Mesendoderm (in vitro differentiated cells): ENCODE data around the gene RCAN3.

Source experiments
- DNase-seq: peaks from one replicate; pipeline ENCODE4 v3.0.0; 2013
- H2AK5ac ChIP-seq: 2 replicates; pipeline ENCODE4 v1.6.1; 2013; ENCODE audit warnings: low read length, inconsistent platforms
- H2BK120ac ChIP-seq: 2 replicates; pipeline ENCODE4 v1.6.1; 2013; ENCODE audit warnings: low read depth, mild to moderate bottlenecking, low read length, moderate library complexity, mixed read lengths
- H2BK15ac ChIP-seq: replicated peaks from 2 replicates; pipeline ENCODE4 v1.6.1; 2013; ENCODE audit warnings: low read depth, mild to moderate bottlenecking, moderate library complexity
- H2BK5ac ChIP-seq: 2 replicates; pipeline ENCODE4 v1.6.1; 2013; ENCODE audit warnings: low read length, inconsistent platforms
- H3K18ac ChIP-seq: 2 replicates; pipeline ENCODE4 v1.6.1; 2013; ENCODE audit warnings: mild to moderate bottlenecking, low read length, mixed read lengths
- H3K23ac ChIP-seq: one replicate; pipeline ENCODE4 v1.6.1; 2013; ENCODE audit warnings: low read length
- H3K27ac ChIP-seq: 2 replicates; pipeline ENCODE4 v1.5.1; 2013; ENCODE audit warnings: low read depth, mild to moderate bottlenecking, inconsistent platforms, low read length, moderate library complexity
- H3K27me3 ChIP-seq: 2 replicates; pipeline ENCODE4 v1.6.1; 2013; ENCODE audit warnings: low read length, control low read depth, mild to moderate bottlenecking, inconsistent platforms; ENCODE audit not compliant: insufficient read depth, poor library complexity
- H3K36me3 ChIP-seq: 2 replicates; pipeline ENCODE4 v1.6.1; 2013; ENCODE audit warnings: low read length, inconsistent platforms; ENCODE audit not compliant: control insufficient read depth, insufficient read depth
- H3K4ac ChIP-seq: one replicate; pipeline ENCODE4 v1.6.1; 2013; ENCODE audit warnings: low read depth, mild to moderate bottlenecking, low read length, moderate library complexity
- H3K4me1 ChIP-seq: 2 replicates; pipeline ENCODE4 v1.6.1; 2013; ENCODE audit warnings: low read depth, low read length, inconsistent platforms; ENCODE audit not compliant: control insufficient read depth
- H3K4me2 ChIP-seq: 2 replicates; pipeline ENCODE4 v1.6.1; 2013; ENCODE audit warnings: low read length
- H3K4me3 ChIP-seq: 2 replicates; pipeline ENCODE4 v1.5.1; 2013; ENCODE audit warnings: mild to moderate bottlenecking, low read length
- H3K56ac ChIP-seq: one replicate; pipeline ENCODE4 v1.6.1; 2013; ENCODE audit warnings: low read length
- H3K79me1 ChIP-seq: 2 replicates; pipeline ENCODE4 v1.6.1; 2013; ENCODE audit warnings: low read length, inconsistent platforms
- H3K79me2 ChIP-seq: 2 replicates; pipeline ENCODE4 v1.6.1; 2013; ENCODE audit warnings: mild to moderate bottlenecking, low read length; ENCODE audit not compliant: control insufficient read depth, insufficient read depth
- H3K9ac ChIP-seq: 2 replicates; pipeline ENCODE4 v1.6.1; 2013; ENCODE audit warnings: low read length, inconsistent platforms
- H4K5ac ChIP-seq: one replicate; pipeline ENCODE4 v1.6.1; 2013; ENCODE audit warnings: low read length
- H4K8ac ChIP-seq: one replicate; pipeline ENCODE4 v1.6.1; 2013; ENCODE audit warnings: low read depth, mild to moderate bottlenecking, control low read depth, low read length, moderate library complexity
- WGBS: extraction: QIAGEN DNeasy Blood & Tissue Kit; methylation state at CpG from one replicate; pipeline ENCODE4 v1.1.7; 2013; ENCODE audit warnings: low lambda C conversion rate, missing lambda C conversion rate; ENCODE audit not compliant: insufficient coverage; ENCODE audit errors: extremely low coverage; 5-methylcytosine and 5-hydroxymethylcytosine counted together

Gene RCAN3

GRCh38 chr1:24501371-24502064, 1.1 kb upstream of the RCAN3 start:
- Histone ChIP-seq H4K8ac (no peak overlapping the region), H3K4me3 (peak overlapping the region; percentile 79), H3K79me2 (no peaks in the 10 kb centered on the region), H3K18ac (no peak overlapping the region), H2BK120ac (no peak overlapping the region), H3K4me2 (peak overlapping the region; percentile 76), H3K79me1 (peaks cover 2% of the 10 kb centered on the region), H2AK5ac (peak overlapping the region; percentile 81), H3K23ac (peak overlapping the region; percentile 99), H3K27ac (no peak overlapping the region), H3K9ac (peak overlapping the region; percentile 86), H3K36me3 (no peaks in the 10 kb centered on the region), H3K27me3 (no peaks in the 10 kb centered on the region), H3K4ac (no peak overlapping the region), H2BK5ac (peak overlapping the region; percentile 57), H2BK15ac (no peak overlapping the region), H3K56ac (peak overlapping the region; percentile 95), H4K5ac (peak overlapping the region; percentile 68), H3K4me1 (peaks cover 10% of the 10 kb centered on the region)
- peak; percentile 57 for DNase-seq
- WGBS: no CpG with 5 or more reads among the region's 16 CpGs

DNA sequence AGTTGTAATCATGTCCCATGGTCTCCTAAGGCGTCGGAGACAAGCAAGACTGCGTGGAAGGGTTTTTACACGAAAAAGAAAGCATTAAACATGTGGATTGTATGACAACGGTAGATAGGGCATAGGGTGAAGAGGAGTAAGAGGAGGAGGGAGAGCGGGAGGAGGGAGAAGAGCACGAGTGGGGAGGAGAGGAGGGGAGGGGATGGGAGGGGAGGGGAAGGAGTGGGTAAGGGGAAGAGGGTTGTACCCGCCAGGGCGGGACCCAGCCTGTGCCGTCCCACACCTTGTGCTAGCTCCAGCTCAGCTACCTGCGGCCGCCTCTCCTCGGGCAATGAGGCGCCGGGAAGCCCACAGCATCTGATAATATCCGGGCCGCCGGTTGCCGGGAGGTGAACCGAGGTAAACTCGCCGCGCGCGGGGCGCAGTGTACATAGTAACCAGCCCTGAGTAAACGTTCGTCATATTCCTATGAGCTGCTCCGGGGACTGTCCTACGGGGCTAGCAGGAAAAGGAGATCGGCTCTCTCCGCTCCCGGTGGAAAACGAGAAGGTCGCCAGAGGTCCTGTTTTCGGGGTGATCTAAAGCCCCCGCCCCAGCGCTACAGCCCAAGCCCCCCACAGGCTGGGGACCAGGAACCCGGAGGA, 449 bp upstream of the RCAN3 start:
- peaks cover 2% of the 10 kb centered on the region for H3K79me1 ChIP-seq
- H4K8ac ChIP-seq: peak overlapping the region; percentile 87
- peak overlapping the region; percentile 76 for H3K4me2 ChIP-seq
- H3K4me3 ChIP-seq: peak overlapping the region; percentile 79
- peak overlapping the region; percentile 68 for H4K5ac ChIP-seq
- peak overlapping the region; percentile 92 for H3K4ac ChIP-seq
- WGBS: no CpG with 5 or more reads among the region's 39 CpGs
- H2BK15ac ChIP-seq: no peak overlapping the region
- no peaks in the 10 kb centered on the region for H3K79me2 ChIP-seq
- no peaks in the 10 kb centered on the region for H3K27me3 ChIP-seq
- peak overlapping the region; percentile 90 for H3K23ac ChIP-seq
- H3K4me1 ChIP-seq: peaks cover 13% of the 10 kb centered on the region
- peak overlapping the region; percentile 86 for H3K9ac ChIP-seq
- peak overlapping the region; percentile 81 for H2AK5ac ChIP-seq
- H3K27ac ChIP-seq: peak overlapping the region; percentile 74
- peak overlapping the region; percentile 95 for H3K56ac ChIP-seq
- peak; percentile 68 for DNase-seq
- peak overlapping the region; percentile 57 for H2BK5ac ChIP-seq
- peak overlapping the region; percentile 47 for H2BK120ac ChIP-seq
- no peaks in the 10 kb centered on the region for H3K36me3 ChIP-seq
- peak overlapping the region; percentile 95 for H3K18ac ChIP-seq

GRCh38 chr1:24503059-24503751, 569 bp downstream of the RCAN3 start:
- Histone ChIP-seq H3K27ac (peak overlapping the region; percentile 48), H2AK5ac (no peak overlapping the region), H3K4ac (no peak overlapping the region), H4K8ac (no peak overlapping the region), H3K36me3 (no peaks in the 10 kb centered on the region), H3K4me3 (peak overlapping the region; percentile 16), H4K5ac (no peak overlapping the region), H2BK5ac (no peak overlapping the region), H3K79me2 (no peaks in the 10 kb centered on the region), H2BK120ac (peak overlapping the region; percentile 4), H3K23ac (no peak overlapping the region), H3K56ac (peak overlapping the region; percentile 85), H2BK15ac (no peak overlapping the region), H3K79me1 (peaks cover 2% of the 10 kb centered on the region), H3K9ac (peak overlapping the region; percentile 68), H3K27me3 (no peaks in the 10 kb centered on the region), H3K4me1 (peaks cover 17% of the 10 kb centered on the region), H3K18ac (peak overlapping the region; percentile 24), H3K4me2 (peak overlapping the region; percentile 29)
- no CpG with 5 or more reads among the region's 53 CpGs for WGBS
- DNase-seq: no peak

- Histone ChIP-seq H3K56ac (peak overlapping the region; percentile 80), H3K4me3 (no peak overlapping the region)
Observed at GRCh38 chr1:24503870-24504523, 1.4 kb downstream of the RCAN3 start.

DNA sequence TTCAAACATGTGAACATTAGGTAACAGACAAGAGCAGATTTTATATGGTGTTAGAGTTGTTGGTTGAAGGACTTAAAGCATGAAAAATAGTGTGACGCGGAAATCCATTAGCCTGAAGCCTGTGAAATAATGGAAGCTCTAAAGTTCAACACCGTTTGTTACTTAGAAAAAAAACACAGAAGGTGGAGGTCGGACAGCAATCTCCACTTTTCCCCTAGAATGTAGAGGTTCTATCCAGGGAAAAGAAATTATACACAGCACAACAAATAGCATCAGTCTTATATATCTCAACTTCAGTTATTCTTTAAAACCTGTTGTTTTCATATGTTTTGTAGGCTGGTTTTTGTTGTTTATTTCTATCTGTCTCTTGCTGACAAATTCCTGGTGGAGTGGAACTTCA, 1.9 kb downstream of the RCAN3 start:
- Histone ChIP-seq H3K79me2 (no peaks in the 10 kb centered on the region), H2BK120ac (no peak overlapping the region), H3K4ac (no peak overlapping the region), H2BK5ac (no peak overlapping the region), H3K27ac (no peak overlapping the region), H3K27me3 (no peaks in the 10 kb centered on the region), H3K79me1 (peaks cover 5% of the 10 kb centered on the region), H2AK5ac (no peak overlapping the region), H3K4me1 (peaks cover 14% of the 10 kb centered on the region), H3K9ac (no peak overlapping the region), H4K8ac (no peak overlapping the region), H3K36me3 (no peaks in the 10 kb centered on the region), H3K56ac (no peak overlapping the region), H4K5ac (no peak overlapping the region), H3K23ac (no peak overlapping the region), H2BK15ac (no peak overlapping the region), H3K4me2 (no peak overlapping the region), H3K18ac (no peak overlapping the region), H3K4me3 (no peak overlapping the region)
- no peak for DNase-seq
- WGBS: no CpG with 5 or more reads among the region's 4 CpGs

More at GRCh38 chr1:24503870-24504523, 1.4 kb downstream of the RCAN3 start:
- Histone ChIP-seq H3K9ac (peak overlapping the region; percentile 68), H3K36me3 (no peaks in the 10 kb centered on the region), H2BK120ac (no peak overlapping the region), H3K27me3 (no peaks in the 10 kb centered on the region), H2AK5ac (no peak overlapping the region), H3K23ac (no peak overlapping the region), H3K4me1 (peaks cover 17% of the 10 kb centered on the region), H2BK15ac (no peak overlapping the region), H3K27ac (no peak overlapping the region), H2BK5ac (no peak overlapping the region), H3K79me1 (peaks cover 4% of the 10 kb centered on the region), H4K5ac (no peak overlapping the region), H3K79me2 (no peaks in the 10 kb centered on the region), H4K8ac (no peak overlapping the region), H3K4ac (no peak overlapping the region), H3K4me2 (no peak overlapping the region), H3K18ac (no peak overlapping the region)
- DNase-seq: no peak
- no CpG with 5 or more reads among the region's 7 CpGs for WGBS
